ENCODE results near the gene FAF1. TPM values are rescaled to one million over a fixed set of nuclear protein-coding genes. Genes with fewer than 3 reads are reported as not detected.

FAF1 gene
- total RNA-seq, 2 experiments from 2014 or later, result 84.6 to 88.2 TPM

DNA sequence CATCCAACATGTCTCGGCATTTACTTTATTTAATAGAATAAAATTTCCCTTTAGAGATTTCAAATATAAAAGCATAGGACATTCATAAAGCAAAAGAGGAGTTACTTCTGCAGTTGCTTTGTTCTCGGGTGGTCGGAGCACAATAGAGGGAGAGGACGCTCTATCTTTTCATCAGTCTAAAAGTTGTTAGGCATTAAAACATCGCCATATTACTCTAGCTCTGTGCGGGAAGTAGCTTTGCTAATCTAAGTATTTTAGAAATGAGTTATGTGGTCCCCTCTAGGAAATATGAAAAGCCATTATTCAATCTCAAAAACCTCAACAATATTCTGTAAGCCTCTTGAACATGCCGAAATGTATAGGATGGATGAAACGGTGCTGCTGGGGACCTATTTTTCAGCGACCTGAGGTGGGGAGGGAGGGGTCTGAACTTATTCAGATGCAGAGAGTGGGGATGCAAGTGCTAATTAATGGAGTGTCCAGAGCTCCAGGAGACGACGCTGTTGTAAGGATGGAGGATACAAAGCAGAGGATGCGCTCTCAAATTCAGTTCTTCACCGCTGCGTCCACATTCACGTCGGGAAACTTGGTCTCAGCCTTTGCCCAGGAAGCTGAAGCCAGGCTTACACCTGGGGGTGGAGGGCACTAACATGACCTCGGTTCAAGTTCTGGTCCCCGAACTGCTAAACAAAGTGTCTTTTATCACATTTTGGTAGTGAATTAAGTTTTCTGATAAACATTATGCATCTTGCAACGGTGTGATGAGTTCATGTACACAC, 16.2 kb upstream of the FAF1 start:
- POLR2A ChIA-PET, result interaction anchor here (2.1 kb wide), 1 partner anchor 7 kb away, joined by 7 read pairs; the partner anchor contains the start of gene CDKN2C
- CTCF ChIA-PET, result interaction anchor here (2.3 kb wide), 1 partner anchor 13 kb away, joined by 5 read pairs; no protein-coding TSS in a partner anchor
- Mint-ChIP-seq H3K4me3 (peak overlapping the region; percentile 81), H3K36me3 (ENCODE audit: low read depth) (peaks cover 47% of the 10 kb centered on the region), H3K27ac (peak overlapping the region; percentile 88), H3K27me3 (peaks cover 52% of the 10 kb centered on the region), H3K4me1 (peaks cover 39% of the 10 kb centered on the region), H3K9me3 (no peaks in the 10 kb centered on the region)
- DNase-seq, result no peak

- peaks cover 55% of the 10 kb centered on the region for H3K36me3 Mint-ChIP-seq (ENCODE audit: low read depth)
- peaks cover 50% of the 10 kb centered on the region for H3K27me3 Mint-ChIP-seq
- no peak overlapping the region for H3K27ac Mint-ChIP-seq
- CTCF ChIA-PET, result interaction anchor here (2.3 kb wide), 1 partner anchor 12 kb away, joined by 5 read pairs; no protein-coding TSS in a partner anchor
- no peak for DNase-seq
- peaks cover 46% of the 10 kb centered on the region for H3K4me1 Mint-ChIP-seq
- no peak overlapping the region for H3K4me3 Mint-ChIP-seq
- H3K9me3 Mint-ChIP-seq, result no peaks in the 10 kb centered on the region
- POLR2A ChIA-PET, result no interaction called here
Observed at GRCh38 chr1:50975436-50975835, 15.4 kb upstream of the FAF1 start.

DNA sequence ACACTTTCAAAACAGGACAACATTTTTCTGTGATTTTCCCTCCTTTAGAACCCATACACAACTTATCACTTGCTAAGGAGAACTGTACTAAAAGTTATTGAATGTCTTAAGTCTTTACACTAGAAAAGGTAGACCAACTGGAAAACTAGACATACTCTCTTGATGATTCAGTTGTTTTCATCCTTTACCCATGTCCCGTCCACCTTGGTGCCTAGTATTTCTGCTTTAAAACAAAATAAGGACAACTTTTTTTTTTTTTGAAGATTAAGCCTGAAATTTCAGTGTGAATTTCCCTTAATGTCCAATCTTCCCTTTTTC, 14.5 kb upstream of the FAF1 start:
- Mint-ChIP-seq H3K9me3 (no peaks in the 10 kb centered on the region), H3K27me3 (peaks cover 43% of the 10 kb centered on the region), H3K4me3 (no peak overlapping the region), H3K36me3 (ENCODE audit: low read depth) (peaks cover 61% of the 10 kb centered on the region), H3K27ac (no peak overlapping the region), H3K4me1 (peaks cover 46% of the 10 kb centered on the region)
- DNase-seq, result no peak
- ChIA-PET CTCF (interaction anchor here (1.1 kb wide), 1 partner anchor 9 kb away, joined by 3 read pairs; no protein-coding TSS in a partner anchor), POLR2A (no interaction called here)

GRCh38 chr1:50973875-50974617, 14.0 kb upstream of the FAF1 start:
- peaks cover 38% of the 10 kb centered on the region for H3K27me3 Mint-ChIP-seq
- no peak for DNase-seq
- no peak overlapping the region for H3K27ac Mint-ChIP-seq
- peaks cover 42% of the 10 kb centered on the region for H3K4me1 Mint-ChIP-seq
- no peaks in the 10 kb centered on the region for H3K9me3 Mint-ChIP-seq
- POLR2A ChIA-PET, result no interaction called here
- no peak overlapping the region for H3K4me3 Mint-ChIP-seq
- H3K36me3 Mint-ChIP-seq (ENCODE audit: low read depth), result peaks cover 60% of the 10 kb centered on the region
- CTCF ChIA-PET, result interaction anchor here (1.1 to 1.2 kb wide), 2 partner anchors 9 to 14 kb away, joined by 3 read pairs; partner anchors contain the start of gene FAF1

DNA sequence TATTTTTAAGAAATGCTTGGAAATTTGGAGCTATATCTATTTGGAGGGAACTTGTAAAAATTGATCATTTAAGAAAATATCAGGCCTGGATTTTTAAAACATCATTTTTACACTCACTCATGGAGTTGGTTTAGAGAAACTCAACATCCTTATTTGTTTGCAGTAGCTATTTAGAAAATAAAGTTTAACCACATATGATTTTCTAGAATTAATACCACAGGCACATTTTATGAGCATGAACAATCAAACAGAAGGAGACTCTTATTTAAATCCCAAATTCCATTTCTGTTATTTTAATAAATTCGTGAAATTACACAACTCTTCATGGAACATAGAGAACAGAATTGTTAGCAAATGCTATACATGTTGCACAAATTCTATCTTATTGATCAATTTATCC, 13.2 kb upstream of the FAF1 start:
- CTCF ChIA-PET, result interaction anchor here (1.0 to 1.3 kb wide), 4 partner anchors 8 to 22 kb away, joined by 3 read pairs; partner anchors contain the start of gene FAF1
- Mint-ChIP-seq H3K9me3 (no peaks in the 10 kb centered on the region), H3K4me3 (no peak overlapping the region), H3K27me3 (peaks cover 30% of the 10 kb centered on the region), H3K27ac (no peak overlapping the region), H3K4me1 (peaks cover 34% of the 10 kb centered on the region), H3K36me3 (ENCODE audit: low read depth) (peaks cover 56% of the 10 kb centered on the region)
- POLR2A ChIA-PET, result no interaction called here
- no peak for DNase-seq

DNA sequence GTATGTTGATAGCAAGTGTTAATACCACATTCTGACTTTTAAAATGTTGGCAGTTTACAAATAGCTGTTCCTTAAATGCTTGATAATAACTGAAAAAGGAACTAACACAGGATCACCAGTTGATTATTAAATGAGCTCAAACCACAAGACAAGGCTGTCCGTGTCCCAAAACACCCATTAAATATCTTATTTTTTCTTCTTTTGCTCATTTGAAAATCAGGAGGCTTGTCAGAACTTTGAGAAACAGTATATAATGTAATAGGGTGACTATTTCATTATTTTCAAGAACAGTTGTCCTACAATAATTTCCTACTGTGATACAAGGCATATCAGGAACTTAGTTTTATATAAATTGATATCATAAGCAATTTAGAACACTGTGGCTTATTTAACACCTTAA, 12.7 kb upstream of the FAF1 start:
- H3K4me3 Mint-ChIP-seq, result no peak overlapping the region
- H3K4me1 Mint-ChIP-seq, result peaks cover 36% of the 10 kb centered on the region
- no peaks in the 10 kb centered on the region for H3K9me3 Mint-ChIP-seq
- H3K27ac Mint-ChIP-seq, result no peak overlapping the region
- POLR2A ChIA-PET, result no interaction called here
- CTCF ChIA-PET, result interaction anchor here (1.0 to 1.3 kb wide), 3 partner anchors 11 to 21 kb away, joined by 3 read pairs; partner anchors contain the start of gene FAF1
- peaks cover 30% of the 10 kb centered on the region for H3K27me3 Mint-ChIP-seq
- H3K36me3 Mint-ChIP-seq (ENCODE audit: low read depth), result peaks cover 56% of the 10 kb centered on the region
- DNase-seq, result no peak

DNA sequence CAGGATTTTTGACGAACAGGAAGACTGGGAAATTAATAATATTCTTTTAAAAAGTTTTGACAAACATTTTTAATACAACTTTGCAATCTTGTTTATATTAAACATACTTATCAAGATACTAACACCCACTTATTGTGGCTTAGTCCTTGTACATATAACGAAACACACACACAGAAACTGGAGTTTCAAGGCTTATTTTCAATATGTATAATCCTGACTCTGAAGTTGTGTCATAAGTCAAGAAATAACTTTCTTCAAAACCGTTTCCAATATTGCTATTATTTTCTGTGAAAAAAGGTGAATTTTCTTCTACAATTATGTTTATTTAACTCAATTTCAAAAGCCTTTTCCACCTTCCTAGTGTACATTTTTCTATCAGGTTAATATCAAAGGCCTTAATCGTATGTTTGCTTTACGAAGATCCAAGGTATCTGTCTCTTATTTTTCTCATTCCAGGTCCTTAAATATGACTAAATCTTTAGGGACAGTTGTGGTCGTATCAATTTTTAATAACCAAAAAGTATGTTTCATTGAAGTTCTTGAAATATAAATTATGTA, 11.8 kb upstream of the FAF1 start:
- no peaks in the 10 kb centered on the region for H3K9me3 Mint-ChIP-seq
- POLR2A ChIA-PET, result no interaction called here
- H3K4me3 Mint-ChIP-seq, result peak overlapping the region; percentile 97
- H3K27ac Mint-ChIP-seq, result no peak overlapping the region
- peaks cover 24% of the 10 kb centered on the region for H3K27me3 Mint-ChIP-seq
- CTCF ChIA-PET, result no interaction called here
- peaks cover 55% of the 10 kb centered on the region for H3K36me3 Mint-ChIP-seq (ENCODE audit: low read depth)
- no peak for DNase-seq
- peaks cover 38% of the 10 kb centered on the region for H3K4me1 Mint-ChIP-seq

DNA sequence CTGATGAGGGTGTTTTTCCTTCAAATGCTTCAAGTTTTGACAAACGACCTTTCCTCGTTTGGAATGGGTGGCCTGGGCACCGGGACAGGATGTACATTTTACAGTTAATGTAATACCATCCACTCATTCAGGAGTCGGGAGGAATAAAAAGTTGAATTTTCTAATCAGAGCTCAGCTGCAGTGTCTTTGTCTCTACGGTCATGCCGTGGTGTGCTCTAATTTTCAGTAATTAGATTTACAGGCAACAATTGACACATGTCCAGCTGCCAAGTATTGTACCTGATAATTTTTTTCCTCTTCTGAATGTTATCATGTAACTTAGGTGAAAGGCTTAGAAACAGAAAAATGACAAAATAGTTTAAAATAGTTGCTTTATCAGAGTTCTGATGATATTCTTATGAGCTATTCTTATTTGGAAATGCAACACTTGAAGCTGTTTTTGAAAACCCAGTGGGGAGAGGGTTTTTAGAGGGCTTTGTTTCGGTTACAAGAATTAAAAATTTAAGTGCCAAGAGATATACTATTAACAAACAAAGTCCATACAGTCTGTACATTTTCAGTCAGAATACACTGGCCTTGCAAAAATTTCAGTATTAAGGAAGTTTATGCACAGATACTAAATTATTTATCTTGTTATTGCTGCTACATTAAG, 11.0 kb upstream of the FAF1 start:
- H3K27me3 Mint-ChIP-seq, result peaks cover 18% of the 10 kb centered on the region
- H3K4me3 Mint-ChIP-seq, result peak overlapping the region; percentile 97
- no peaks in the 10 kb centered on the region for H3K9me3 Mint-ChIP-seq
- peak overlapping the region; percentile 97 for H3K27ac Mint-ChIP-seq
- CTCF ChIA-PET, result interaction anchor here (1.8 kb wide), 1 partner anchor 10 kb away, joined by 8 read pairs; no protein-coding TSS in a partner anchor
- H3K36me3 Mint-ChIP-seq (ENCODE audit: low read depth), result peaks cover 47% of the 10 kb centered on the region
- POLR2A ChIA-PET, result interaction anchor here (0.6 kb wide), 1 partner anchor 13 kb away, joined by 3 read pairs; no protein-coding TSS in a partner anchor
- no peak for DNase-seq
- peaks cover 30% of the 10 kb centered on the region for H3K4me1 Mint-ChIP-seq

DNA sequence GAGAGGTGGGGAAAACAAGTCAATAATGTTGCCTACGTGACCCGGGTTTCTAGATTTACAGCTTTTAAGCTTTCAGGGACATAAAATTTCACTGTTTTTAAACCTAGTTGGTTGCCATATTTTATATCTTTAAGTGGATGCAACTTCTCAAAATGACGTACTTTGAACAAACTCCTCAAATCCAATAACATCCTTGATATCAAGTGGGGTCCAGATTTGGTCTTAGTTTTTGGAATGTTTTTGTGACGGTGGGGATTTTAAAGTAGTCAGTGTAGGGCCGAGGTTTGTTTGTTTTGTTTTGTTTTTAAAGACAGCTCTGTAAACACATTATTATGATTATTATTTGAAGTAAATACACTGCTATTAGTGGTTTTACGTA, 10.4 kb upstream of the FAF1 start:
- Mint-ChIP-seq H3K9me3 (no peaks in the 10 kb centered on the region), H3K27me3 (peaks cover 19% of the 10 kb centered on the region), H3K27ac (peak overlapping the region; percentile 97), H3K4me3 (peak overlapping the region; percentile 97), H3K4me1 (peaks cover 29% of the 10 kb centered on the region), H3K36me3 (ENCODE audit: low read depth) (peaks cover 46% of the 10 kb centered on the region)
- ChIA-PET POLR2A (interaction anchor here (0.6 kb wide), 1 partner anchor 12 kb away, joined by 3 read pairs; no protein-coding TSS in a partner anchor), CTCF (interaction anchor here (1.0 to 1.8 kb wide), 2 partner anchors 10 to 25 kb away, joined by 3 to 8 read pairs; no protein-coding TSS in a partner anchor)
- no peak for DNase-seq

GRCh38 chr1:50969611-50970508, 9.8 kb upstream of the FAF1 start, which contains the start of gene CDKN2C:
TSS of gene CDKN2C (plus strand) at chr1:50970245. CDS start at chr1:50970369, 124 bp downstream.
- peaks cover 15% of the 10 kb centered on the region for H3K27me3 Mint-ChIP-seq
- peaks cover 42% of the 10 kb centered on the region for H3K36me3 Mint-ChIP-seq (ENCODE audit: low read depth)
- H3K4me3 Mint-ChIP-seq, result peak within 1 kb of the TSS; percentile 97
- peaks cover 29% of the 10 kb centered on the region for H3K4me1 Mint-ChIP-seq
- H3K27ac Mint-ChIP-seq, result peak within 1 kb of the TSS; percentile 100
- ChIA-PET CTCF (interaction anchor here (1.0 to 1.8 kb wide), 4 partner anchors 9 to 26 kb away, joined by 3 to 8 read pairs (median 4); no protein-coding TSS in a partner anchor), POLR2A (interaction anchor here (0.6 to 2.0 kb wide), 4 partner anchors 8 to 593 kb away, joined by 3 to 7 read pairs (median 3); no protein-coding TSS in a partner anchor)
- DNase-seq, result peak; percentile 75
- no peaks in the 10 kb centered on the region for H3K9me3 Mint-ChIP-seq

GRCh38 chr1:50968821-50969610, 8.9 kb upstream of the FAF1 start:
- peak; percentile 29 for DNase-seq
- Mint-ChIP-seq H3K27me3 (peaks cover 11% of the 10 kb centered on the region), H3K36me3 (ENCODE audit: low read depth) (peaks cover 34% of the 10 kb centered on the region), H3K27ac (peak overlapping the region; percentile 100), H3K4me3 (peak overlapping the region; percentile 97), H3K4me1 (peaks cover 26% of the 10 kb centered on the region), H3K9me3 (no peaks in the 10 kb centered on the region)
- CTCF ChIA-PET, result interaction anchor here (1.0 to 1.5 kb wide), 5 partner anchors 9 to 24 kb away, joined by 3 to 8 read pairs (median 5); partner anchors contain the start of gene FAF1
- POLR2A ChIA-PET, result interaction anchor here (0.6 to 2.0 kb wide), 5 partner anchors 9 to 594 kb away, joined by 3 to 7 read pairs (median 3); partner anchors contain the start of gene FAF1
